ENCODE results near the gene STK10.
"Not testable (repeated sequence)": the region's sequence is repeated elsewhere in the genome, so short reads cannot be mapped to it uniquely, and the experiment has no call there.

Gene STK10

DNA sequence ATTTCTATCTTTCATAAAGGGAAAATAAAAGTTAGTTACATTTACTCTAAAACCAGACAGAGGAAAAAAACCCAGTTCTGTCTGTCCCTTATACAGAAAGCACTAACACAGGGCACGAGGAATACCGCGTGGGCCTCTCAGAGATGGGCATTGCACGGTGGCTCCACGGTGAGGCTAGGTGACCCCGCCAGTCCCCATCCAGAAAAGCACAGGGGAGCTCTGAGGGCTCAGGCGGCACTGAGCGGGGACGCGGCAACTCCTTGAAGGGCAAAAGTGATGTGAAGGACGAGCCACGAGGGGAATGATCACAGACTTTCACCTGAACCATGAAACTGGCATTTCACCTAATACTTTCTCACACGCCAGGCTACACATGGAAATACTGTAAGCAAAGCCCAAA is 145.8 kb downstream of the STK10 start:
- DNase-seq (ENCODE audit: low spot score) = no peak
- TF ChIP-seq, protein P1, sequence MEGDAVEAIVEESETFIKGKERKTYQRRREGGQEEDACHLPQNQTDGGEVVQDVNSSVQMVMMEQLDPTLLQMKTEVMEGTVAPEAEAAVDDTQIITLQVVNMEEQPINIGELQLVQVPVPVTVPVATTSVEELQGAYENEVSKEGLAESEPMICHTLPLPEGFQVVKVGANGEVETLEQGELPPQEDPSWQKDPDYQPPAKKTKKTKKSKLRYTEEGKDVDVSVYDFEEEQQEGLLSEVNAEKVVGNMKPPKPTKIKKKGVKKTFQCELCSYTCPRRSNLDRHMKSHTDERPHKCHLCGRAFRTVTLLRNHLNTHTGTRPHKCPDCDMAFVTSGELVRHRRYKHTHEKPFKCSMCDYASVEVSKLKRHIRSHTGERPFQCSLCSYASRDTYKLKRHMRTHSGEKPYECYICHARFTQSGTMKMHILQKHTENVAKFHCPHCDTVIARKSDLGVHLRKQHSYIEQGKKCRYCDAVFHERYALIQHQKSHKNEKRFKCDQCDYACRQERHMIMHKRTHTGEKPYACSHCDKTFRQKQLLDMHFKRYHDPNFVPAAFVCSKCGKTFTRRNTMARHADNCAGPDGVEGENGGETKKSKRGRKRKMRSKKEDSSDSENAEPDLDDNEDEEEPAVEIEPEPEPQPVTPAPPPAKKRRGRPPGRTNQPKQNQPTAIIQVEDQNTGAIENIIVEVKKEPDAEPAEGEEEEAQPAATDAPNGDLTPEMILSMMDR (IDR thresholded peaks at IDR 0.05; ENCODE audit: extremely low read depth, missing control alignments) = no peak

DNA sequence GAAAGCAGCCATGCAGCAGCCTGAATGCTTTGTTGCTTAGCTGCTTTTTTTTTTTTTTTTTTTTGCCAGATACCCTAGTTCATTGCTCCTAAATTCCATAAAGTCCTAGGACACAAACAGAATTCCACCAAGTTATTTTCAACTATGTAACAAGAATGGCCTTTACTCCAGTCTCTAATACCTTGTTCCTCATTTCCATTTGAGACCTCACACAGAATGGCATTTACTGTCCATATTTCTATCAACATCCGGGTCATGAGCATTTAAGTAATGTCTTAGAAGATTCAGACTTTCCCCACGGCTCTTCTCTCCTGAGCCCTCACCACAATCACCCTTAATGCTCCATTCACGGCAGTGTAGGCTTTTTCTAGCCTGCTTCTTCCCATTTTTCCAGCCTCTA is 149.9 kb downstream of the STK10 start:
- DNase-seq (ENCODE audit: low spot score) = no peak
- TF ChIP-seq, protein P1 (IDR thresholded peaks at IDR 0.05; ENCODE audit: extremely low read depth, missing control alignments) = no peak

DNA sequence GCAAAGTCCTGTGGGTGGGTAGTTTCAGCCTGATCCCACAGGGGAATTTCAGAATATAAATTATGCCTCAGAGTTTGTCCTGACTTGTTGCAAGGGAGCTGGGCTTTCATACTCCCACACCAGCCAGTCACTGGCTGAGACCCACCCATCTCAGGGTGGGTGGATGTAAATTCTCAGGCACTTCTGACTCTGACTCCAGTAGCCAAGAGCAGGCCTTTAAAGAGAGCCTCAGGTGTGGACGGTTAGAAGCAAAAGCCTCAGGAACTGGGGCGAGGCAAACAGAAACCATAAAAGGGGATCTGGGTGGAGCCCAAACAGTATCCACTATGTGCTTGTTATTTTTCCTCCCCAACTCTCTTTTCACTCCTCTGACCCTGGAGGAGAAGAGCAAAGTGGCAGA is 153.0 kb downstream of the STK10 start:
- TF ChIP-seq, protein P1 (IDR thresholded peaks at IDR 0.05; ENCODE audit: extremely low read depth, missing control alignments) = no peak
- DNase-seq (ENCODE audit: low spot score) = peak; percentile 56

DNA sequence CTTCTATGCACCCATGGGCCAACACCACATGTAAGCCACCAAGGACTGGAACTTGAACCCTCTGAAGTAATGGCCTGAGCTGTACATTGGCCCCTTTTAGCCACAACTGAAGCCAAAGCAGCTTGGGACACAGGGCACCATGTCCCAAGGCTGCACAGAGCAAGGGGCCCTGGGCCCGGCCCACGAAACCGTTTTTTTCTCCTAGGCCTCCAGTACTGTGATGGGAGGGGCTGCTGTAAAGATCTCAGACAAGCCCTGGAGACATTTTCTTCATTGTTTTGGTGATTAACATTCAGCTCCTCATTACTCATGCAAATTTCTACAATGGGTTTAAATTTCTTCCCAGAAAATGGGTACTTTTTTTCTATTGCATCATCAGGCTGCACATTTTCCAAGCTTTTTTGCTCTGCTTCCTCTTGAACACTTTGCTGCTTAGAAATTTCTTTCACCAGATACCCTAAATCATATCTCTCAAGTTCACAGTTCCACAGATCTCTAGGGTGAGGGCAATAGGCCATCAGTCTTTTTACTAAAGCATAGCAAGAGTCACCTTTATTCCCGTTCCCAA is 156.0 kb downstream of the STK10 start:
- TF ChIP-seq, protein P1 (IDR thresholded peaks at IDR 0.05; ENCODE audit: extremely low read depth, missing control alignments) = no peak
- no peak for DNase-seq (ENCODE audit: low spot score)

DNA sequence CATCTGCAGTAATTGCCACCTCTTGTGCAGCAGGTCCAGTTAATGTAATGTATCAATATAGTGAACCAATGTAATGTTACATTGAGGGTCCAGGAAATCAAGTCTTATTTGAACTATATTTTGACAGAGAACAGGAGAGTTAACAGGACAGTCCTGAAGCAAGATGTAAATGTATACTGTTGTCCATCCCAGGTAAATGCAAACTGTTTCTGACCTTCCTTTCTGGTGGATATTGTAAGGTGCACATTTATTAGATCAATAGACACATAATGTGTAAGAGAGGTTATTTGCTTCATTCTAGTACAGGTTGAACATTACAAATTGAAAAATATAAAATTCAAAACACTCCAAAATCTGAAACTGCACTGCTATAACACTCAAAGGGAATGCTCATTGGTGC is 158.1 kb downstream of the STK10 start:
- no peak for DNase-seq (ENCODE audit: low spot score)
- TF ChIP-seq, protein P1 (IDR thresholded peaks at IDR 0.05; ENCODE audit: extremely low read depth, missing control alignments) = no peak

DNA sequence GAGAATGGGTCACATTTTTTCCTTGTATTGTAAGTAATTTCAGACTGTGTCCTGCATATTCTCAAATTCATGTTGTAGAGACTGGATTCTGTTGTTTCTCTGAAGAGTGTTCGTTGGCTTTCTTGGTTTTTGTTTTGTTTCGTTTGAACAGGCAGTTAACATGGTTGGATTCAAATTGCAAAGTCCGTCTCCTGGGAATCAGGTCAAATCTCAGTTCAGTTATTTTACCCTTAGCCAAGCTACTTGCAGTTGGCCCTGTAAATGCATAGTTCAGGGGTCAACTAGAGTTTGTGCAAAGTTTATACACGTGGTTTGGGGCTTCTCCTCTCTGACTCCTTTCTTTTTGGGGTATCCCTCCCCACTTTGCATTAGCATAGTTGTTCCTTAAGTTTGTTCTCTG is 159.9 kb downstream of the STK10 start:
- no peak for DNase-seq (ENCODE audit: low spot score)
- TF ChIP-seq, protein P1 (IDR thresholded peaks at IDR 0.05; ENCODE audit: extremely low read depth, missing control alignments) = no peak

DNA sequence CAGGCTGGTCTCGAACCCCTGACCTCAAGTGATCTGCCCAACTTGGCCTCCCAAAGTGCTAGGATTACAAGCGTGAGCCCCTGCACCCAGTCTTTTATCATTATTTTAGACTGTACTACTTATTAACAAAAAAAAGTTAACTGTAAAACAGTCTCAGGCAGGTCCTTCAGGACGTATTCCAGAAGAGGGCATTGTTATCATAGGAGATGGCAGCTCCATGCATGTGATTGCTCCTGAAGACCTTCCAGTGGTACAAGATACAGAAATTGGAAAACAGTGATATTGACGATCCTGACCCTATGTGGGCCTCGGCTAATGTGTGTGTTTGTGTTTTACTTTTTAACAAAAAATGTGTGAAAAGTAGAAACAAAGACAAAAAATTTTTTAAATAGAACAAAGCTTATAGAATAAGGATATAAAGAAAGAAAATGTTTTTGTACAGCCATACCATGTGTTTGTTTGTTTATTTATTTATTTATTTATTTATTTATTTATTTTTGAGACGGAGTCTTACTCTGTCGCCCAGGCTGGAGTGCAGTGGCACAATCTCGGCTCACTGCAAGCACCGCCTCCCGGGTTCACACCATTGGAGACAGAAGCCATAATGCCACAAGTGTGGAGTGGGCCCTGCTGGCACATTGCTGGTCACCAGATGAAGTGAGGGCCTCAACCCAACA is 167.8 kb downstream of the STK10 start:
- not testable (repeated sequence) for DNase-seq (ENCODE audit: low spot score)

DNA sequence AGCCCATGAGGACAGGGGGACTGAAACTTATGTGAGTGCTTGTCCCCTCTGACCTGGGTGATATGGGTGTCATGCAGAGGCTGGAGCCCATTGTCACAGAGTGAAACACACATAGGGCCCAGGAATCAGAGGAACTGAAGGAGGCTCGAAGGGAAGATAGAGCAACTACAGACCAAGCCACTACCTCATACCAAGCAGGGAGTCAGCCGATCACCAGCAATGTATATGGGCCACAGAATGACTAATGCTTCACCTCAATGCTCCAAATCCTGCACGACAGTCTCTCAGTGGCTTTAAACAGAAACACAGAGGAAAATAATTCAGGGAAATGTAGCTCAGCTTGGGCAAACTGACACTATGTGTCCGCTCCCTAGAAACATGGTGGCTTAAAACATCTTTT is 172.7 kb downstream of the STK10 start:
- no peak for DNase-seq (ENCODE audit: low spot score)
- TF ChIP-seq, protein P1 (IDR thresholded peaks at IDR 0.05; ENCODE audit: extremely low read depth, missing control alignments) = no peak
